ENCODE data around the gene UBQLN3.

UBQLN3 gene

DNA sequence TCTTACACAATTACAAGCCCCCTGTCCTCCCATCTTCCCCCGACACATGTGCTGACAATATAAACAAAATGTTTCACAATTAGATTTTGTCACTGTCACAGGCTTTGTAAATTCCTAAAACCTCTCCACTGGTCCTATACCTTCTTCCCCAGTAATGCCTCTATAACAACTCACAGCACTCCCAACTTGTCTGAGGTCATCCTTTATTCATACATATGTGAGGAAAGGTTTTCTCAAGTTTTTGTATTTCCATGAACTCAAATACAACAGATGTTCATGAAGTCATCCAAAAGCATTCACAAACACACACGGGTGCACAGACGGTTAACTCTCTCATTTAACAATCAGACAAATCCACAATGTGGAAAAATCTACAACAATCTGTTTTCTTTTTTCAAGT, 36.7 kb upstream of the UBQLN3 start:
- TF ChIP-seq CTCF (IDR thresholded peaks at IDR 0.05) = no peak

- no peak for TF ChIP-seq CTCF (IDR thresholded peaks at IDR 0.05)
Observed at GRCh38 chr11:5541427-5541826, 31.7 kb upstream of the UBQLN3 start.

GRCh38 chr11:5536482-5536881, 26.7 kb upstream of the UBQLN3 start:
- no peak for TF ChIP-seq CTCF (IDR thresholded peaks at IDR 0.05)

DNA sequence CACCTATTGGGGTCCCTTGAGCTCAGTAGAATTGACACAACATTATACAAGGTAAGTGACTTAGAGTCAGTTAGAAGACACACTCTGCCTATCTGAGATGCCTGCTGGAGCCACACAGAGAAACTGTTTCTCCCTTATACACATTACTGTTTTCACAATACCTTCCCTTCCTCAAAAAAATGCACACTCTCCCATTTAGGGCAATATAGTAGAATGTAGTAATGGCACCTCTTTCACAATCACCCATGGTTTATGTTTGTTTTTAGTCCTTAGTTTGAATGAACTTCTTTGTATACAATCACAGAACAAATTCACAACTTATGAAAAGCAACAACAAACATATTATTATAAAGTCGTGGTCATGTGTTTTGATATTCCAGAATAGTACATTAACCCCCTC, 24.3 kb upstream of the UBQLN3 start:
- TF ChIP-seq CTCF (IDR thresholded peaks at IDR 0.05) = no peak

GRCh38 chr11:5531053-5531831, 21.5 kb upstream of the UBQLN3 start:
- no peak for TF ChIP-seq CTCF (IDR thresholded peaks at IDR 0.05)

- no peak for TF ChIP-seq CTCF (IDR thresholded peaks at IDR 0.05)
Observed at GRCh38 chr11:5528495-5528894, 18.7 kb upstream of the UBQLN3 start.

GRCh38 chr11:5527716-5528115, 18.0 kb upstream of the UBQLN3 start:
- no peak for TF ChIP-seq CTCF (IDR thresholded peaks at IDR 0.05)

DNA sequence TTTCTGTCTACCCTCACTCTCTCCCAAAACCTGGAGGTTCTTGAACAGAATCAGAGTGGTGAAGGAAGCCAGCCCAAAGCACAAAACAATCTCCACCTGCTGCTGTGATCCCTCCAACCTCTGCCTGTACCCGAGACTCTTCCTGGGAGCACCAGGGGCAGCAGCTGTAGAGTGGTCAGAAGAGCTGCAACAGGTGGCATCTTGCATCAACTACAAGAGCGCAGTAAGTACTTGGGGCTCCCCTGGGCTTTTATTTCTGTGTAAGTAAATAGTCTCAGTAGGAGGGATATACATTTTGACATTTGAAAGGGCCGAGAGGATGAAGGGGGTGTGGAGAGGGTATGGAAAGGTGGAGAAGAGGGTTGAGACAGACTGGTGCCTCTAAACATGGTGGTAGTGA, 15.0 kb upstream of the UBQLN3 start:
- TF ChIP-seq CTCF (IDR thresholded peaks at IDR 0.05) = no peak
